Vagina (tissue), 2 donors: ENCODE results near the gene AUH. TPM values are rescaled to one million over a fixed set of nuclear protein-coding genes. Genes with fewer than 3 reads are reported as not detected.

Source experiments
- DNase-seq, 2 donors: peaks; one replicate each; pipeline ENCODE4 v3.0.0-alpha.2; 2017; ENCODE audit errors: extremely low spot score in 2 of 2
- H3K27ac ChIP-seq: fragments of 200-600 bp; sonication (generic); one replicate; pipeline ENCODE4 v1.5.1; 2019
- H3K27me3 ChIP-seq: fragments of 200-600 bp; sonication (generic); one replicate; pipeline ENCODE4 v1.5.1; 2019
- H3K36me3 ChIP-seq, 2 donors: fragments of 200-600 bp; sonication (generic); one replicate each; pipeline ENCODE4 v1.5.1; 2017 to 2019
- H3K4me1 ChIP-seq: fragments of 200-600 bp; sonication (generic); one replicate; pipeline ENCODE4 v1.5.1; 2019
- H3K4me3 ChIP-seq, 2 donors: fragments of 200-600 bp; sonication (generic); 1 replicate in 1 of 2; 2 replicates in 1 of 2; pipeline ENCODE4 v1.5.1; 2016 to 2019
- H3K9me3 ChIP-seq: fragments of 200-600 bp; sonication (generic); one replicate; pipeline ENCODE4 v1.5.1; 2019
- POLR2A ChIP-seq, 2 donors: fragments of 450-650 bp; IDR thresholded peaks; one replicate each; pipeline ENCODE4 v1.6.1; 2017; ENCODE audit warnings: antibody characterized with exemption in 2 of 2, mild to moderate bottlenecking in 2 of 2, moderate library complexity in 2 of 2
- POLR2AphosphoS5 ChIP-seq, 2 donors: sonication (generic); formaldehyde crosslinking; IDR thresholded peaks; one replicate each; pipeline ENCODE4 v1.9.0; 2017; ENCODE audit warnings: antibody characterized with exemption in 2 of 2, mild to moderate bottlenecking in 2 of 2, low read depth in 1 of 2; ENCODE audit not compliant: insufficient read depth in 1 of 2
- intact Hi-C: fragments of 100-400 bp; cut with DNase I; formaldehyde crosslinking; loops from one replicate; pipeline ENCODE4 v1.15.1; 2023
- total RNA-seq: library from RNA; depleted of rRNA; stranded (reverse); fragments of >200 nt; gene quantifications from one replicate; pipeline ENCODE4 v1.2.3, GENCODE V29; 2016
- TF ChIP-seq, protein P1 (sequence below), 3 experiments: fragments of 450-650 bp in 2 of 3; fragments of 200-600 bp in 1 of 3; sonication (generic) in 1 of 3; IDR thresholded peaks; one replicate each; pipeline ENCODE4 v1.5.1; 2017 to 2019; ENCODE audit warnings: antibody characterized with exemption in 3 of 3, mild to moderate bottlenecking in 2 of 3, moderate library complexity in 2 of 3

The AUH gene
- total RNA-seq, 1 donor from 2014 or later: 39.0 TPM

- Histone ChIP-seq H3K9me3 (no peaks in the 10 kb centered on the region), H3K4me1 (peaks cover 18% of the 10 kb centered on the region), H3K4me3 (no peak overlapping the region), H3K27ac (no peak overlapping the region), H3K36me3 (no peaks in the 10 kb centered on the region), H3K27me3 (no peaks in the 10 kb centered on the region)
- intact Hi-C loops: no loop called here
- DNase-seq: no peak
- no peak for TF ChIP-seq POLR2A (IDR thresholded peaks at IDR 0.05)
- TF ChIP-seq, protein P1, sequence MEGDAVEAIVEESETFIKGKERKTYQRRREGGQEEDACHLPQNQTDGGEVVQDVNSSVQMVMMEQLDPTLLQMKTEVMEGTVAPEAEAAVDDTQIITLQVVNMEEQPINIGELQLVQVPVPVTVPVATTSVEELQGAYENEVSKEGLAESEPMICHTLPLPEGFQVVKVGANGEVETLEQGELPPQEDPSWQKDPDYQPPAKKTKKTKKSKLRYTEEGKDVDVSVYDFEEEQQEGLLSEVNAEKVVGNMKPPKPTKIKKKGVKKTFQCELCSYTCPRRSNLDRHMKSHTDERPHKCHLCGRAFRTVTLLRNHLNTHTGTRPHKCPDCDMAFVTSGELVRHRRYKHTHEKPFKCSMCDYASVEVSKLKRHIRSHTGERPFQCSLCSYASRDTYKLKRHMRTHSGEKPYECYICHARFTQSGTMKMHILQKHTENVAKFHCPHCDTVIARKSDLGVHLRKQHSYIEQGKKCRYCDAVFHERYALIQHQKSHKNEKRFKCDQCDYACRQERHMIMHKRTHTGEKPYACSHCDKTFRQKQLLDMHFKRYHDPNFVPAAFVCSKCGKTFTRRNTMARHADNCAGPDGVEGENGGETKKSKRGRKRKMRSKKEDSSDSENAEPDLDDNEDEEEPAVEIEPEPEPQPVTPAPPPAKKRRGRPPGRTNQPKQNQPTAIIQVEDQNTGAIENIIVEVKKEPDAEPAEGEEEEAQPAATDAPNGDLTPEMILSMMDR (IDR thresholded peaks at IDR 0.05): no peak
- no peak for TF ChIP-seq POLR2AphosphoS5 (IDR thresholded peaks at IDR 0.05; ENCODE audit: insufficient read depth in 1 of 2, low read depth in 1 of 2)
Measured at GRCh38 chr9:91364702-91365101, 3.0 kb upstream of the AUH start.

DNA sequence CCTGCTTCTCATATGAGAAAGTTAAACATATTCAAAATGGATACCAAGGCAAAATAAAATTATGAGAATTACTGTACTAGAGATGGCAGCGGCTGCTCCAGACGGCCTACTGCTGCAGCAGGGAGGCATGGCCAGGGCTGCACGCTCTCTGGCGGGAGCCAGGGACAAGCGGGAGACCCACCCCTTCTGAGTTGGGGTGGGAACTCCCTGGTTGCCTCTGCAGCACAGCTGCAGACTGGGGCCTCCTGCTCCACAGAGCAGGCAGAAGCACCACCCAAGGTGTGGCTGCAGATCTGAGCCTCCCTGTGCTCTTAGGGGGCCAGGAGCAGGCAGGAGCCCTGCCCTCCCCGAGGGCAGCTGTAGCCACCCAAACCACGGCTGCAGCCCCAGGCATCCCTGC lies 2.3 kb upstream of the AUH start:
- intact Hi-C loops: no loop called here

DNA sequence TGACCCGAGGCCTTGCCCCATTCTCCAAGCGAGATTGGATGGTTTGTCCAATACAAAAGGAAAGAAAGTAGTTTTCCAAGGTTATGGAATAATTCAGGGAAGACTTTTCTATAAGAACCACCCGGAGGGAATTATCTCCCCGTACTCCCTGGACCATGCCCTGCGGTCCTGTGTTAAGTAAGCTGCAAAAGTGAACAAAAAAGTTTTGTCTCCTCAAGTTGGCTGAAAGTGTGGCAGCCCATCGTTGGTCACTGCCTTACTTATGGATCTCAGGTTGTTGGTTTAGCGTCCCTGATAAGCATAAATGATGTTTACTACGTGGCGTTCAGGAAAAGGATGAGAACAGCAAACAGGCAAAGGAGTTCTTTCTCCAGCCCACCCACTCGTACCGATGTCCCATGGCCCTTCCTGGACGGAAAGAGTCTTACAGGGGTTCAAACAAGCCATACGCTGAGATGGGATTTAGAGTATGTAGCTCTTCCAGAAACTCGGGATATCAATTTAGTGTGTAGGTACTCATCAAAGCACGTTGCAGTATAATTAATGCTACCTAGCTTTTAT lies 413 bp upstream of the AUH start:
- peak overlapping the region; percentile 89 for H3K27ac ChIP-seq
- no peak for DNase-seq
- H3K27me3 ChIP-seq: no peaks in the 10 kb centered on the region
- peak overlapping the region; percentile 84 to 89 for H3K4me3 ChIP-seq
- no peaks in the 10 kb centered on the region for H3K36me3 ChIP-seq
- peaks cover 32% of the 10 kb centered on the region for H3K4me1 ChIP-seq
- H3K9me3 ChIP-seq: no peaks in the 10 kb centered on the region
- TF ChIP-seq, protein P1 (IDR thresholded peaks at IDR 0.05): no peak
- TF ChIP-seq POLR2A (IDR thresholded peaks at IDR 0.05) (no peak), POLR2AphosphoS5 (IDR thresholded peaks at IDR 0.05; ENCODE audit: insufficient read depth in 1 of 2, low read depth in 1 of 2) (no peak)
- intact Hi-C loops: no loop called here

More for the DNA sequence above, 2.3 kb upstream of the AUH start:
- Histone ChIP-seq H3K4me3 (no peak overlapping the region), H3K36me3 (no peaks in the 10 kb centered on the region), H3K27ac (no peak overlapping the region), H3K9me3 (no peaks in the 10 kb centered on the region), H3K27me3 (no peaks in the 10 kb centered on the region), H3K4me1 (peaks cover 25% of the 10 kb centered on the region)
- TF ChIP-seq POLR2A (IDR thresholded peaks at IDR 0.05): no peak
- TF ChIP-seq, protein P1 (IDR thresholded peaks at IDR 0.05): no peak
- TF ChIP-seq POLR2AphosphoS5 (IDR thresholded peaks at IDR 0.05; ENCODE audit: insufficient read depth in 1 of 2, low read depth in 1 of 2): no peak
- DNase-seq: no peak

- no peak for TF ChIP-seq POLR2A (IDR thresholded peaks at IDR 0.05)
- TF ChIP-seq POLR2AphosphoS5 (IDR thresholded peaks at IDR 0.05; ENCODE audit: insufficient read depth in 1 of 2, low read depth in 1 of 2): no peak
- TF ChIP-seq, protein P1 (IDR thresholded peaks at IDR 0.05): no peak
- H3K4me1 ChIP-seq: peaks cover 32% of the 10 kb centered on the region
- H3K27ac ChIP-seq: peak overlapping the region; percentile 89
- intact Hi-C loops: no loop called here
- H3K36me3 ChIP-seq: no peaks in the 10 kb centered on the region
- H3K9me3 ChIP-seq: no peaks in the 10 kb centered on the region
- no peaks in the 10 kb centered on the region for H3K27me3 ChIP-seq
- H3K4me3 ChIP-seq: peak overlapping the region; percentile 84 to 89
- no peak for DNase-seq
Measured at GRCh38 chr9:91360551-91361290, 997 bp downstream of the AUH start.
